Stomach (tissue), 9 donors: ENCODE results near the gene VIL1. TPM values are rescaled to one million over a fixed set of nuclear protein-coding genes. Genes with fewer than 3 reads are reported as not detected.
A peak's percentile ranks its signal among the peaks of the same experiment; 100 is the strongest.

Source experiments
- DNase-seq, 2 donors: peaks; one replicate each; pipeline versions ENCODE4 v3.0.0 to v3.0.0-alpha.2; 2013 to 2019
- H3K27ac ChIP-seq, 5 donors: fragments of 200-600 bp in 4 of 5; sonication (generic) in 4 of 5; one replicate each; pipeline ENCODE4 v1.5.1; 2013 to 2019; ENCODE audit warnings: mild to moderate bottlenecking in 1 of 5, moderate library complexity in 1 of 5
- H3K27me3 ChIP-seq, 3 donors: fragments of 200-600 bp; sonication (generic); one replicate each; pipeline ENCODE4 v1.5.1; 2017 to 2019; ENCODE audit warnings: mixed run types in 1 of 3
- H3K36me3 ChIP-seq, 4 donors: fragments of 200-600 bp; sonication (generic); 1 replicate in 3 of 4; 2 replicates in 1 of 4; pipeline ENCODE4 v1.5.1; 2016 to 2019
- H3K4me1 ChIP-seq, 4 donors: fragments of 200-600 bp; sonication (generic); one replicate each; pipeline ENCODE4 v1.5.1; 2016 to 2019
- H3K4me3 ChIP-seq, 4 donors: fragments of 200-600 bp; sonication (generic) in 3 of 4; one replicate each; pipeline ENCODE4 v1.5.1; 2016 to 2019; ENCODE audit warnings: mild to moderate bottlenecking in 1 of 4
- H3K9me3 ChIP-seq, 4 donors: fragments of 200-600 bp; sonication (generic); one replicate each; pipeline ENCODE4 v1.5.1; 2016 to 2019
- CTCF ChIP-seq, 7 experiments: fragments of 450-650 bp in 4 of 7; fragments of 200-600 bp in 3 of 7; sonication (generic) in 3 of 7; IDR thresholded peaks; one replicate each; pipeline ENCODE4 v1.5.1; 2016 to 2019; ENCODE audit warnings: antibody characterized with exemption in 7 of 7, control low read depth in 2 of 7, mild to moderate bottlenecking in 1 of 7
- EP300 ChIP-seq: sonication (generic); formaldehyde crosslinking; IDR thresholded peaks from one replicate; pipeline ENCODE4 v1.6.1; 2017; ENCODE audit warnings: antibody characterized with exemption
- POLR2A ChIP-seq, 4 donors: fragments of 450-650 bp; IDR thresholded peaks; one replicate each; pipeline ENCODE4 v1.6.1; 2016; ENCODE audit warnings: antibody characterized with exemption in 4 of 4, control low read depth in 2 of 4, mild to moderate bottlenecking in 1 of 4, moderate library complexity in 1 of 4
- POLR2AphosphoS5 ChIP-seq, 3 donors: sonication (generic); formaldehyde crosslinking; IDR thresholded peaks; one replicate each; pipeline ENCODE4 v1.6.1; 2016; ENCODE audit warnings: antibody characterized with exemption in 3 of 3
- WGBS, 5 donors: extraction: QIAGEN DNeasy Blood & Tissue Kit in 3 of 5; methylation state at CpG; one replicate each; pipeline versions ENCODE4 v1.1.5 to v1.1.7; 2013 to 2018; 5-methylcytosine and 5-hydroxymethylcytosine counted together
- intact Hi-C: fragments of 100-400 bp; cut with DNase I; formaldehyde crosslinking; loops from one replicate; pipeline ENCODE4 v1.15.1; 2023; ENCODE audit warnings: low total_unique reads
- polyA plus RNA-seq, 3 donors: library from polyadenylated mRNA; stranded (reverse); fragments of 200-250 nt; gene quantifications; one replicate each; pipeline ENCODE4 v1.2.3, GENCODE V29; 2013
- total RNA-seq, 5 donors: library from RNA; depleted of rRNA; stranded (reverse); fragments of >200 nt; gene quantifications; one replicate each; pipeline versions ENCODE4 v1.1.0 to v1.2.3, GENCODE V29; 2014 to 2016
- donor health status: healthy with polysubstance abuse.
- donor health status: Bipolar disorder and iron deficiency.
- donor health status: healthy.

The VIL1 gene
- total and polyA plus RNA-seq, 8 donors, result 0.38 to 120 (median 1.8) TPM; not detected in 1

DNA sequence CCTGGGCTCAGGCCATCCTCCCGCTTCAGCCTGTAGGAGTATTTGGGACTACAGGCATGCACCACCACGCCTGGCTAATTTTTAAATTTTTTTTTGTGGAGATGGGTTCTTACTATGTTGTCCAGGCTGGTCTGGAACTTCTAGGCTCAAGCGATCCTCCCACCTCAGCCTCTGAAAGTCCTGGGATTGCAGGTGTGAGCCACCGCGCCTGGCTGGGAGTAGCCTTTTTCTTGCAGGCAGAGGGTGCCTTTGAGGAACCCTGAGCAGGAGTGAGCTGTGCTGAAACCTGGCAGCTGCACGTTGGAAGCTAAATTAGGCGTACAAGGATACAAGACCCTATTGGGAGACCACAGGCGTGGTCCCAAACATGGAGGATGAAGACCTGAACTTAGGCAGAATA, 11.2 kb upstream of the VIL1 start:
- intact Hi-C loops, result no loop called here
- peak in 1 of 2 donors; percentile 43 for DNase-seq
- 69 to 75% (median 74%) methylated on average over 8 of the region's 8 CpGs for WGBS, 5 donors
- Histone ChIP-seq H3K4me3 (peak overlapping the region in 1 of 4 donors; percentile 44), H3K9me3 (no peaks in the 10 kb centered on the region), H3K4me1 (peaks cover 40 to 52% (median 51%) of the 10 kb centered on the region in 4 donors), H3K36me3 (peaks cover 24 to 29% (median 27%) of the 10 kb centered on the region in 4 donors), H3K27ac (peak overlapping the region in 4 of 5 donors; percentile 88 to 100 (median 95)), H3K27me3 (no peaks in the 10 kb centered on the region)
- TF ChIP-seq EP300, result no peak
- no peak for TF ChIP-seq CTCF (IDR thresholded peaks at IDR 0.05)
- no peak for TF ChIP-seq POLR2AphosphoS5 (IDR thresholded peaks at IDR 0.05)
- TF ChIP-seq POLR2A (IDR thresholded peaks at IDR 0.05), result no peak

DNA sequence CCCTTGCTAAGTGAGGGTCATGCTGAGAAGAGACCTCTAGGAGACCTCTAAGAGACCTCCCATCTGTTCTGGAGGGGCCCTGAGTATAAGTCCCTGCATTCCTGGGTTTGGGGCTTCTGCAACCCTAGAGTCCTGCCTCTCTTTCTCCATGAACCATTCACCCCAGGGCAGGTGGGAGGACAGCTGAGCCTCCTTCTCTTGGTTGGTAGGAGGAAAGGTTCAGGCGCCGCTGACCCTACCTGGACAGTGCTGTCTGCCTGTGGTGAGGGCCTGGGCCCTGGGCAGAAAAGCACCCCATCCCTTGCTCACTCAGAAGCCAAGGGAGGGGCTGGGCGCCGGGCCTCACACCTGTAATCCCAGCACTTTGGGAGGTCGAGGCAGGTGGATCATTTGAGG, 604 bp upstream of the VIL1 start:
- intact Hi-C loops, result no loop called here
- 78 to 87% (median 85%) methylated on average over 3 to 5 of the region's 5 CpGs for WGBS, 5 donors
- no peak for TF ChIP-seq POLR2AphosphoS5 (IDR thresholded peaks at IDR 0.05)
- no peak for TF ChIP-seq EP300
- no peak for TF ChIP-seq CTCF (IDR thresholded peaks at IDR 0.05)
- no peak for TF ChIP-seq POLR2A (IDR thresholded peaks at IDR 0.05)
- Histone ChIP-seq H3K4me3 (no peak overlapping the region), H3K36me3 (no peaks in the 10 kb centered on the region), H3K27me3 (no peaks in the 10 kb centered on the region), H3K27ac (no peak overlapping the region), H3K4me1 (peaks cover 0 to 9% (median 3%) of the 10 kb centered on the region in 4 donors), H3K9me3 (no peaks in the 10 kb centered on the region)
- DNase-seq, result no peak

DNA sequence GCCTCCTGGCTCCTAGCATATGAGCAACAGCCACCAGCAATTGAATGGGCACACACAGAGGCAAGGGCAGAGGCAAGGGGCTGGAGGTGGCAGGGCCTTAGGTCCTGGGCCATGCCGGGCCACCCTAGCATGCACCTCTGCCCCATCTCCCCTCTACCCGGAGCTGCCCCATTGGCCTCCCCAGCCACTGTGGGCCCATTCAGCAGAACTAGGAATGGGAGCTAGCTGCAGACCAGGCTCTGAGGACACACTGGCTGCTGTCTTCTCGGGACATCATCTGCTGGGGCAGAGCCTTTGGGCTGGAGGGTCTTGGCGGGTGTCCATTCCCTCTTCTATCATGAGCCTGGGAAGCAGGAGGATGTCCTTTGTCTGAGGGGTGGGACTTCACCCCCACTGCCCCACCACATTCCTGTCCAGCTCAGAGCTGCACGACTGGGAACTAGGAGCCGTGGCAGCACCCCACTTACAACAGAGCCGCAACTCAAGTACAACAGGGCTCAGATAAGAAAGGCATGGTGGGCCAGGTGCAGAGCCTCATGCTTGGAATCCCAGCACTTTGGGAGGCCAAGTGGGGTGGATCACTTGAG, 800 bp downstream of the VIL1 start:
- Histone ChIP-seq H3K27ac (no peak overlapping the region), H3K4me3 (no peak overlapping the region), H3K27me3 (no peaks in the 10 kb centered on the region), H3K4me1 (peaks cover 0 to 9% (median 3%) of the 10 kb centered on the region in 4 donors), H3K9me3 (no peaks in the 10 kb centered on the region), H3K36me3 (no peaks in the 10 kb centered on the region)
- WGBS, 5 donors, result 74 to 97% (median 83%) methylated on average over 5 to 7 of the region's 7 CpGs
- intact Hi-C loops, result no loop called here
- no peak for TF ChIP-seq POLR2A (IDR thresholded peaks at IDR 0.05)
- TF ChIP-seq CTCF (IDR thresholded peaks at IDR 0.05), result no peak
- TF ChIP-seq POLR2AphosphoS5 (IDR thresholded peaks at IDR 0.05), result no peak
- no peak for TF ChIP-seq EP300
- peak in 1 of 2 donors; percentile 41 for DNase-seq

DNA sequence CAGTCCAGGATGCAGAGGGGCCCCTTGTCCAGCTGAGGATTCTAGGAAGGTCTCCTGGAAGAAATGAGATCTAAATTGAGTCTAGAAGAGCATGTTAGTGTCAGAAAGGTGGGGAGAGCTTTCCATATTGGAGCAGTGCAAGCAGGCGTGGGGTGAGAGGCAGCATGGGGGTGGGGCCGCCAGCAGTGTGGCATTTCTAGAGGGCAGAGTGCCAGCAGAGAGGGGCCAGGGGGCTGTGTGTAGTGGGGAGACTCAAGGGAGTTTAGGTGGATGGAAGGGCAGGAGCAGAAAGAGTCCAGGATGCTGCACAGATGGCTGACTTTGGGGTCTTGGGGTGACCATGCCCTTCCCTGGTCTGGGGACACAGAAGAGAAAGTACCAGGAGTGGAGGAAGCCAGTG, 2.1 kb downstream of the VIL1 start:
- Histone ChIP-seq H3K27ac (no peak overlapping the region), H3K9me3 (no peaks in the 10 kb centered on the region), H3K4me3 (no peak overlapping the region), H3K36me3 (no peaks in the 10 kb centered on the region), H3K27me3 (no peaks in the 10 kb centered on the region), H3K4me1 (peaks cover 0 to 9% (median 3%) of the 10 kb centered on the region in 4 donors)
- no peak for TF ChIP-seq EP300
- TF ChIP-seq POLR2AphosphoS5 (IDR thresholded peaks at IDR 0.05), result no peak
- no peak for TF ChIP-seq POLR2A (IDR thresholded peaks at IDR 0.05)
- TF ChIP-seq CTCF (IDR thresholded peaks at IDR 0.05), result no peak
- peak in 1 of 2 donors; percentile 31 for DNase-seq
- intact Hi-C loops, result no loop called here
- 71 to 88% (median 80%) methylated on average over 2 of the region's 2 CpGs for WGBS, 5 donors
